NAMALWA (cell line): ENCODE data around the gene SLC35F1.

Experiments used
- DNase-seq: peaks from one replicate; pipeline ENCODE4 v3.0.0-alpha.2; 2015; ENCODE audit warnings: low spot score

SLC35F1 gene

DNA sequence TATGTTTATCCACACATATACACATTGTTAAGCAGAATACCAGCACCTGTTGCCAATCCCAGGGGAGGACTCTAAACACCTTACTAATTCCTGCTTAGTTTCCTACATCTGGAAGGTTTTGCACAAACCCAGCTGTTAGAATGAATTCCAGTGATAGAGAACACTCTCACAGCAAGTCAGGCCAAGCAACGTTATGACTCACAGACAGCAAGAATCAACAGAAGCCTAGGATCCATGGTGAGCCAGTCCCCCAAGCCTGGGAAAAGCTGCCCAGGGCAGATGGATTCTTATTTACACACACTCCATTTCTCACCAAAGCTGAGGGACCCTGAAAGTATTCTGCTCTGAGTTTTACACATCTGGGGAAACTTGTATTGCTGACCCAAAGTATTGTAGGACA is 291.7 kb downstream of the SLC35F1 start:
- no peak for DNase-seq

DNA sequence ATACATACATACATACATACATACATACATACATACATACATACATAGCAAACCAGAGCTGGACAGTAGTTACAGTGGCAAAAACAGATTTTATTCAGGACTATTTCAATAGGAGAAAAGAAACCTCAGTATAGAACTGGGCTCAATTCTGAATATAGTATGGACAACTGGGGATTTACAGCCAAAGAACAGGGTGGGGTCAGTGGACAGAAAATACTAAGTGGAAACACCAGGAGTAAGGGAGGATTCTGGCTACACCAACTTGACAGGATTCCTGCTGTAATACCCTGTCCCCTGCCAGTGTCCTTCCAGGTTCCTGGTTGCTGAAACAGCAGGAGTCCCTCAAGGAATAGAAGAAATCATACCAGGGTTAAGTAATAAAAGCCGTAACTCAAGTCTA is 293.1 kb downstream of the SLC35F1 start:
- DNase-seq, result no peak

DNA sequence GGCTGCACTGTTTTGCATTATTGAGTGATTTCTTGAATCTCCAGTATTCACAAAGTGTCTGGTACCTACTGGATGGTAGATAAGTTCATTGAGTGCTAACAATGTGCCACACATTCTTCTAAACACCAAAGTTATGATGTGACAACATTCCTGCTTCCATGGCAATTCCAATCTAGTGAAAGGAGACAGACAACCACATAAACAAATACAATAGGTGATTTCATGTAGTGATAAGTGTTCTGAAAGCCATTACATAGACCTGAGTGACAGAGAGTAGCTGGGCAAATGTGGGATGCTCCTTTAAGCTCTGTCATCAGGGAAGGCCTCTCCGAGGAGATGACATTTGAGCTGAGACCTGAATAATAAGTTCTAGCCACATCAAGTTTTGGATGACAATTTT is 295.5 kb downstream of the SLC35F1 start:
- no peak for DNase-seq

DNA sequence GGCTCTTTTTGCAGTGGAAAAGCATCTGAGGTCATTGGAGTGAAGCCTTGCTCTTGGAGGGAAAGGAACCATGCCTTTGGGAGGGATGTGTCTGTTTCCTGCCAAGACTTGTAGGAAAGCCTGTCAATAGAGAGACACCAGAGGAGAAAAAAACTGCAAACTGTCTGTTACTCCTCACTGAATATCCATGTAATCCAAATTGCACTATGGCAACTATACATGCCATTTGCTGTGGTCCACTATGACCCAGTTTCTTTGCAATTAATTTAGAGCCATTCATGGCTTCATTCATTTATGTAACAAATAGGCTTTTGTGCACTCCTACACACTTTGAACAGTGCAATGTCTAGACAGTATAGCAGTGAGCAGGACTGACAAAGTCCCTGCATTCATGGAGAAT is 296.5 kb downstream of the SLC35F1 start:
- no peak for DNase-seq

DNA sequence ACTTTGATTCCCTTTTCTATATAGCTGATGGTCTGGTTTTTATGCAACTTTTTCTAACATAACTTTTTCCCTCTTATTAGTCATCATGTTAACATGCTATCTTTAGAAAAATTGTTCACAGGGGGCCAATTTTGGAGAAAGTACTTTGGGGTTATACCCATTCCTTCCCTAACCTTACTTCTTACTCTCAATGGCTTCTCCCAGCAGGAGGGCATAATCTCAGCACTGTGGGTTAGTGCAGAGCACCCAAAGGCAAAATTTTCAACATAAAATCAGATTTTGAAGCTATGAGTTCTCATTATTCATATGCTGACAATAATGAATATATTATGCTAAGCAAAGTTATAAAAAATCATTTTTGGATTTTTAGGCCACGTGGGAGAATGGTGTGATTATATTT is 299.2 kb downstream of the SLC35F1 start:
- no peak for DNase-seq

DNA sequence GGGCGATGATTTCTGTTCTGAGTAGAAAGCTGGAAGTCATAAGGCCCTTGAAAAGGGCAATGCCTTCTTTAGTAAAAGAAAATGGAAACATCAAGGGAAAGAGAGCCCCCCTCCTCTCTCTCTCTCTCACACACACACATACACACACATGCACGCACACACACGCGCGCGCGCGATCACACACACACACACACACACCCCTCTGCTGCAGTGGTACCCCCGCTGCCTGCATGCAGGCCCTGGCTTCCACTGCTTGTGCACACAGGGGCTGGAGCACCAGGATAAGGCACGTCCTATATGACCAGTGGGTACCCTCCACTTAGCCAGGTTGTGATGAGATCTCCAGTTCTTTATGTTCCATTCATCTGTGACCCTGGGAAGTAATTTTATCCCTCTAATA is 300.9 kb downstream of the SLC35F1 start:
- no peak for DNase-seq

DNA sequence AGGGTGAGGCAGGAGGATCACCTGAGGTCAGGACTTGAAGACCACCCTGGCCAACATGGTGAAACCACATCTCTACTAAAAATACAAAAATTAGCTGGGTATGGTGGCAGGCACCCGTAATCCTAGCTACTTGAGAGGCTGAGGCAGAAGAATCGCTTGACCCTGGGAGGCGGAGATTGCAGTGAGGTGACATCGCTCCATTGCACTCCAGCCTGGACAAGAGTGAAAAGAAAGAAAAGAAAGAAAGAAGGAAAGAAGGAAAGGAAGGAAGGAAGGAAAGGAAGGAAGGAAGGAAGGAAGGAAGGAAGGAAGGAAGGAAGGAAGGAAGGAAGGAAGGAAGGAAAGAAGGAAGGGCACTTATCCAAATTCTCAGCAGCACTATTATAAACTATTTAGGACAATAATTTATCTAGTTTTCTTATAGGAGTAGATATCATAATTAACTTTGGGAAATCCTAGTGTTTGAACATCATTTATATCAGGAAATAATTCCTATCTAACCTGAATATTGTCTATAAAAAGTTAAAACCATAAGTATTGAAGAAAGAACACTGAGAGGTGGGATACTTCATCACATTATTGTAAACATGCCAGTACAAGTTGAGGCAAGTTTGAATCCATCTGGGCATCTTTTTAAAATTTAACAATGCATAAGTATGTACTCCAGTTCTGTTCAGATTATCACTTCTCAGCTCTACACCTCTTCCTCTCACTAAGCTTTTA is 305.5 kb downstream of the SLC35F1 start:
- no peak for DNase-seq

DNA sequence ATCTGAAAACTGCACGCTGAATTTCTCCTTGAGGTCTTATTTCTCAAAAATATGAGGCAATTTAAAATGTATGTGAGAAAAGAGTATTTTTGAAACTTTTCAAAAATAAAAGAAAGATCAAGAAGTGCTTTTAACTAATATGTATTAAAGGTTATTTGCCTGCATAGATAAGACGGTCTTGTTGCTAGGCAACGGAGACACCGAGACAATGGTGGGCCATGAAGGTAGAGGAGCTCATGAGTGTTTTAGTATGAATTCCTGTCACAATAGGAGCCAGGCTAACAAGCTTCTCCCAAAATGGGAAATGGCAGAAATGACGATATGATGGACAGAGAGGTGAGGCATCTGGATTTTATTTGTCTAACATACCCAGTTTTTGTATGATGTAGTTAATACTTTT is 308.2 kb downstream of the SLC35F1 start:
- no peak for DNase-seq

DNA sequence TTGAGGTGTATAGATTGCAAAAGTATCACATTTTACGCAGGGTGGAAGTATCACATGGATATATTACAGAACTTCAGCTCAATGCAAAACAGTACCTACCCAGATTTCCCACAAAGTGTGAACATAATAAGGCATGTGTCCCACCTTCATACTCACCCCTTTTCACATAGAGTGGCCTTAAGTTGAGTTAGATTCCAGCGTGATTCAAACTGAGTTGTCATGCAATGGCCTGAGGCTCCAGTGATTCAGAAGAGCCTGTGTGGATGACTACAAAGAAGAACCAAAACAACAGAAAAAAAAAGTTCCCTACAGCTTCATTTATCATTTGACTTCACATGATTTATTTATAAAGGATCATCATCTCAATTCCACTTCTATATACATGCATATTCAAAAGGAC is 309.7 kb downstream of the SLC35F1 start:
- no peak for DNase-seq

DNA sequence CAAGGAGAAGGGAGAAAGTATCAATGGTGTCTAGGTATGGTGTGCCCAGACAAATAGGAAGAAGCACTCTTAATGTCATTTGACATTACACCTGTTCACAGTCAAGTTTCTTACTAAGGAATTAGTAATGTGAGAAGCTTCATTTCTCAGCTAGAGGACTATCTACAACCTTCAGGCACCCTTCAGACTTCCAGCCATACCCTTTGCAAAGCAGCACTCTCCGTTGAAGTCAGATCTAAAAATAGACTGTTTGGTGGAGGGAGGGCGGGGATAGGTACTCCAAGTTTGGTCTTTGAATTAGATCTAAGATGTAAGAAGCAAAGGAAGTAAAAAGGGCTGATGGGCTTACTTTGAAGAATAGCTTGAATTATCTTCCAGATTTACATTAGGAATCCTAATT is 311.1 kb downstream of the SLC35F1 start:
- DNase-seq, result no peak

DNA sequence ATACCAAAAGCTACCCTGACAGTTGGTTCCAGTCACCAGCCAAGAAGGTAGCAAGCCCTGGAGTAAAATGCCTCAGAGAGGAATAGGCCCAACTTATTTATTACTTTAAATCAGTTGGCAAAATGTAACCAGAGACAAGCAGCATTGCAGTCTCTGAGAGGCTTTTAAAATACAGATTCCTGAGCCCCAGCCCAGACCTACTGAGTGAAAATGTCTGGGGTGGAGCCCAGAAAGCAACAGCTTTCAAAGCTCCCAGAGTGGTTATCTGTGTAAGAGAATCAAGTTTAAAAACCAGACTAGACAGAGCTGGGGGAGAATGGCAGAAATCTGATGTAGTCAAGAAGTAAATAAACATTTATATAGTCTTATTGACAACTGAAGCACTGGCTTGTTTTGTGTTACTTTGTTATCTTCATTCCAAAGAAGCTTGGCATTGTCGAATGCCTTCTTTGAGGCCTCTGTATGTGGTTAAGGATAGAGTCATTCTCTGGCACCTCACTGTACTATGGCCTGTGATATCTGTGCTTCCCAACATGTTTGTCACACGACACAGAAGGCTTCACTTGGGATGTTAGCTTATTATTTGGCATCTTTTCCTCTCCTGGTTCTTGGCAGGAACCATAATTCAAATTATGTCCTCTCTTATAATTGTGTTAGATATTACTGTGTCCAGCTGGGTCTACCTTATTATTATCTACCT is 313.5 kb downstream of the SLC35F1 start:
- DNase-seq, result no peak

DNA sequence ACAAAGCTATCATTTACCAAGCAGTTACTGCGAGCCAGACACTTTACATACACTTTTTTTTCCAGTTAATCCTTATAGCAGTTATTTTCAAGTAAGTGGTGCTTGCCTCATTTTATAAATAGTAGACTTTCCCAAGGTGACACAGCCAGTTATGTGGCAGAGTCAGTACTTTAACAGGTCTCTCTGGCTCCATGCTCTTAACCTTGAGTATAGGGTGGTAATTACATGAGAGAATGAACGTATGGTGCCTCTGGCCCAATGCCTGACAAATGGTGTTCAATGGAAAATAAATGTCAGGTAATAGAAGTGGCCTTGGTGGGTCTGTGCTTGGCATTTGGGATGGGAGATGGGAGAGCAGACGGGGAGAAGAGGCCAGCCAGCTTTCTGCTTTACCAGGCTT is 316.3 kb downstream of the SLC35F1 start:
- DNase-seq, result no peak

DNA sequence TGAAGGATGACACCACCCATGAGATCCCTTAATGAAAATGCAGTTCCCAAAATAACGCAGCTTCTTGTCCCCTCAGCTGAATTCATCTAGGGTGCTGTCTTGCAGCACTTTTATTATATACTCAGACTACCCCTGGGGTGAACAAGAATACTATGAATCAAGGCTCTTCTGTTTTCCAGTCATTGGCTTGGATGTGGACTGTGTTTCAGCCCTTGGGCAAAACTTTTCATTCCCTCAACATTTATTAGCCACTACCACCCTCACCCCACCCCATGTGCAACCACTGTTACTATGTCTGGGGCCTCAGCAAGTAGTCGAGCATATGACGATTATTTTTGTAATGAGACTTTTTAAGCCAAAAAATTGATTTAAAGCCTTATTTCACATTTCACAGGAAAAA is 321.8 kb downstream of the SLC35F1 start:
- no peak for DNase-seq

DNA sequence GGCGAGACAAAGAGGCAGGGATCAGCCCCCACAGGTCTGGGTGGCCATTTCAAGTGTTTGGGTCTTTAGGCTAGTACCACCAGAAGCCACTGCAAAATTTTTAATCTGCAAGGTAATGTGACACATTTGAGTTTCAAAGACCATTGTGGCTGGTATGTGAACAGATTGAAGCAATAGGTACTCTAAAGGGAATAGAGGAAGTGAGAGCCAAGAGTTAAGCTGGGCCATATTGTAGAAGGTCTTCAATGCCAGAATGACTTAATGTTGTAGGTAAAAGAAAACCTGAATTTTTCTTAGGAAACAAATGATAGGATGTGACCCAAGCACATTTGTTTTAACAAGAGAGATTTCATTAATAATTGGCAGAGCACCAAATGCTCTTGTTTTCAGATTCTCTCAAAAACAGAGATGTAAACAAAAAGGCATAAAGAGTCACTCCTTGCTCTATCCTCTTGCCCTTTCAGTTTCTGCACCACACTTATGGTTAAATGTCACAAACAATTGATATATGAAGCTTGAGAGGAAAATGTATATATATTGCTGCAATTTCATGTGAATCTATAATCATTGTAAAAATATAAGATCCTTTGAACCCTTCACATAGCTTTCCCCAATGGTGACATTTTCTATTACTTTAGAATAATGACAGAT is 333.9 kb downstream of the SLC35F1 start:
- peak; percentile 10 for DNase-seq

DNA sequence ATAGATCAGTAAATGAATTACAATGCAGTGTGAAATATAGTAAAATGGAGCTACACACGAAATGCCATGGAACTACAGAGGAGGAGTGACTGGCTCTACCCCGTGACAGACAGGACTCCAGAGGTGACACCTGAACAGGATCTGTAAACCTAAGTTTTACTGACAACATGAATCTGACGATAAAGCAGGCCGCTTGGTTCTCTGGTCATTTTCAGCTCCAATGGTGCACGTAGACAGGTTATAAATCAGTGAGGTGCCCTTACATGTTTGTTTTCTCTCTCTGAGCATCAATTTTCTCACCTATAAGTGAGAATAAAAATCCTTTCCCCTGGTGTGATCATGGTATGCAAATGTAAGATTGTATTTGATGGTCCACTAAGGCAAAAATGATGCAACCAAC is 339.3 kb downstream of the SLC35F1 start:
- no peak for DNase-seq

DNA sequence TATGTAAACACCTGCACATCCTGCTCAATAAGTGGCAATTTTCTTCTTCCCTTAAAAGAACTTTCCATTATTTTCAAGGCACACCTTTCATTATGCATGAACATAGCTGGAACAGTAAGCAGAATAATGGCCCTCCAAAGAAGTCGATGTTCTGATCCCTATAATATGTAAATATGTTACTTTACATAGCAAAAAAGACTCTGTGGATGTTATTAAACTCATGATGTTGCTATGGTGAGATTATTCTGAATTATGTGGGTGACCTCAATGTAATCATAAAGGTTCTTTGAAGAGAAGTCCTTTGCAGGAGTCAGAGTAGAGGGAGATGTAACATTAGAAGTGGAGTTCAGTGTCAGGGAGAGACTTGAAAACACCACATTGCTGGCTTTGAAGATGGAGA is 341.1 kb downstream of the SLC35F1 start:
- no peak for DNase-seq

DNA sequence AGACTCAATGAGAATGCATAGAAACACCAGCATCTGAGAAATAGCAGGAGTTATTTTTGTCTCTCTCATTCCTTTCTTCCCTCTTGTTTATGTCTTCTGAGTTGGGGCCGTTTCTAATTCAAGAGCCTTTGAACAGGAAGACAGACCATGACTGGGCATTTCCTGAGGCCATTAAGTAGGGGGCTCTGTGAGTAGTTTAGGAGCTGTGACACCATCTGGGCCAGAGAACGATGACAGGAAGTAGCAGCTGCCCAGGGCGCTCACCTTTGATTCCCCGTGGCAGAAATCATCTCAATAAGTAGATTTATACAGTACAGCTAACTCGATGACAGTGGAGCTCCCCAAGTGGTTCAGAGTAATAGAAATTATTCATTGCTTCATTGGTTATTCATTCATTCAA is 342.6 kb downstream of the SLC35F1 start:
- peak; percentile 59 for DNase-seq

DNA sequence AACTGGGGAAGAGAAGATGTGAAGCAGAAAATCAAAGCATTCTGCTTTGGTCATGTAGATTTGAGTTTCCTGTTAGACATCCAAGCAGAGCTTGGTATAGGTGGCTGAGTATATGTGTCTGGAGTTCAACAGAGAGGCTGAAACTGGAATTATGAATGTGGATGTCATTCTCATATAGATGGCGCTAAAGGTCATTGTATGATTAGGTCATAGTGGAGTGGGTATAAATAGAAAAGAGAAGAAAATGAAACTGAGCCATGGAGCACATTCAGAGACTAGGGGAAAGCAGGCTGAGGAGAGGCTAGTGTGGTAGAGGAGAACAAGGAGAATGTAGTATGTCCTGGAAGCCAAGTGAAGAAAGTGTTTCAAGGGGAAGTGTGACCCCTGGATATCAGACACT is 345.4 kb downstream of the SLC35F1 start:
- peak; percentile 64 for DNase-seq

DNA sequence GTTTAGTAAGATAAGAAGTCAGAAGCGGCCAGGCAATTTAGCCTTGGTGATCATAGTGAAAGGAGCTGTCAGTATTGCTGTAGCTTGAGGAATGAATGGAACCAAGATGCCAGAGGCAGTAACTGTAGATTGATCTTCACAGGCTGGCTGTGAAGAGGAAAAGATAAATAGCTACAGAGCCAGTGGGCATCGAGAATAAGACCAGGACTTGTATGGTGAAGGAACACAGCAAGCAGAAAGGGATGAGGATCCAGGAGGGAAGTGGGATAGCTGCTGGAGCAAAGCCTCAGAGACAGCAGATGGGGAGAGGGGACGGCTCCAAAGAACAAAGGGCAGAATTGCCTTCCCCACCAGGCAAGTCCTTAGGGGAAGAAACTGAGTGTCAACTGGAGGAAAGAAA is 346.7 kb downstream of the SLC35F1 start:
- DNase-seq, result no peak

DNA sequence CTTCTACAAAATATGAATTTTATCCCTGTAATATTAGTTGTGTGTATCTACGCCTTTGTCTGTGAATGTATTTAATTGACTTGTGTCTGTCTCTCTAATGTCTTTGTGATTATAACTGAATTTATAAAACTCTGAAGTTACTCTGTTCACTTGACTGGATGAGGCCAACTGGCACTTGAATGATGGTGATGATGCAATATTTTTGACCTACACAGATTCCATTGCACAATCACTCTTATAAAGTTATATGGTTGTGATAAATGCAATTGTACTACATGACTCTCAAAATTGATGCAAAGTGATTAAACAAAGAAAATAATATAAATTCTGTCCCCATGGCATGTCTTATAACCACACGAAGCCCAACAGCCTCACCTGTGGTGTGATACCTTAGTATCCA is 353.8 kb downstream of the SLC35F1 start:
- no peak for DNase-seq

DNA sequence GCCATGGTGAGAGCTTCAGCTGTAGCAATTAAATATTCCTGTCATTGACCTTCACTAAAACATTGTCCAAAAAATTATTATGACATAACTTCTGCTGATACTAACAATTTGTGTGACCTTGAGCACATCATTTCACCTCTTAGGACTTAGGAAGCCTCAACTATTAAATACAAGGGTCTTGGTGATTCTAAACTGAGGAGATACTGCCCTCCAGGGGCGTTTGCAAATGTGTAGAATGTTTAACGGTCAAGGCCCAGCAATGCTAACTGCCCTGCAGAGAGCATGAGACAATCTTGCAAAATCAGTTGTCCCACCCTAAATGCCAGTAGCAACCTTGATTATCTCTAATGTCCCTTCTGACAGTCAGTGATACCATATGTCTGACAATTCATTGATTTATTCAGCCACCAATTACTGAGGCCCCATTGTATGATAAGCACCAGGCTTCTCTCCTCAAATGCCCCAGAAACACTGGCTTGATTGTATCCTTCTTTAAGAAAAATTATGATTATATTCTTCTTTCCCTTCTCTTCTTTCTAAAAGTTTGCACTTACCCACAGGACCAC is 356.9 kb downstream of the SLC35F1 start:
- peak; percentile 44 for DNase-seq

DNA sequence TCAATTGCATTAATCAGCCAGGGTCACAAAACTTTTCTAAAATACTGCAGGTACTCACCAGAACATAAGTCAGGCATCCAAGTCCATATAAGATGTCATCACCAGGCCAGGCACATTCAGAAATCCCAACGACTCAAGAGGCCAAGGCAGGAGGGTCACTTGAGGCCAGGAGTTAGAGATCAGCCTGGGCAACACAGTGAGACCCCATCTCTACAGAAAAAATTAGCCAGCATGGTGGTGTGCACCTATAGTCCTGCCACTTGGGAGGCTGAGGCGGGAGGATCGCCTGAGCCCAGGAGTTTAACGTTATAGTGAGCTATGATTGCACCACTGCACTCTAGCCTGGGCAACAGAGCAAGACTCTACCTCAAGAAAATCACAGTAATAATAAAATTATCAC is 362.6 kb downstream of the SLC35F1 start:
- no peak for DNase-seq

DNA sequence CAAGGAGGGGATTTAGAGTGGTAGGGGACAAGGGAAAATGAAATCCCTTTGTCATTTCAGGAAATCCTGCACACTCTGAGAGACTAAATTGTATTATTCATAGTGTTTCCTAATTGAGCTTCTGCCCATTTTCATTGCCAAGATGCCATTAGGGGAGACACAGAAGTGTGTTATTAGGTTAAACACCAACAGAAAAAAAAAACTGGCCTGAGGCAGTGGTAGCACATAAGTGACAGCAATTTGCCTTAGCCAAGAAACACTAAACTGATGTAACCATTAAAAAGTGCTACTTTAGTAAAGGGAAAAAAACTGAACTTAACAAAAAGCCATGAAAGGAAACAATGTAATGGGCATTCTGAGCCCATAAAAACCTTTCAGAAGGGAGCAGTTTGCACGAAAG is 370.6 kb downstream of the SLC35F1 start:
- no peak for DNase-seq
